Effector memory CD8-positive, alpha-beta T cell (primary cell): ENCODE measurements around the gene FAM107B.
A peak's percentile ranks its signal among the peaks of the same experiment; 100 is the strongest.

Experiments
- ATAC-seq: fragments of 150-1000 bp; cut with Tn5 transposase; replicated peaks from 2 replicates; pipeline ENCODE4 v1.10.0; 2021; ENCODE audit warnings: mild to moderate bottlenecking, moderate library complexity
- DNase-seq, 3 experiments: peaks; one replicate each; pipeline ENCODE4 v3.0.0; 2021
- H3K27ac Mint-ChIP-seq, 2 donors: one replicate each; pipeline ENCODE4 v1.8.0; 2022; ENCODE audit warnings: mild to moderate bottlenecking in 2 of 2, mixed read lengths in 2 of 2, moderate library complexity in 2 of 2
- H3K27me3 Mint-ChIP-seq, 2 donors: one replicate each; pipeline ENCODE4 v1.8.0; 2022; ENCODE audit warnings: mixed read lengths in 2 of 2
- H3K36me3 Mint-ChIP-seq: one replicate; pipeline ENCODE4 v1.8.0; 2022; ENCODE audit warnings: mild to moderate bottlenecking, moderate library complexity, mixed read lengths; ENCODE audit not compliant: insufficient read depth
- H3K4me1 Mint-ChIP-seq, 2 donors: one replicate each; pipeline ENCODE4 v1.8.0; 2022; ENCODE audit warnings: low read depth in 2 of 2, mixed read lengths in 2 of 2
- H3K4me3 Mint-ChIP-seq, 2 donors: one replicate each; pipeline ENCODE4 v1.8.0; 2022; ENCODE audit warnings: mild to moderate bottlenecking in 2 of 2, mixed read lengths in 2 of 2, moderate library complexity in 2 of 2
- H3K9me3 Mint-ChIP-seq, 2 donors: one replicate each; pipeline ENCODE4 v1.8.0; 2022; ENCODE audit warnings: mixed read lengths in 2 of 2

The FAM107B gene

GRCh38 chr10:14498326-14498725 is 276.4 kb downstream of the FAM107B start:
- ATAC-seq (no peak), DNase-seq (no peak)
- Mint-ChIP-seq H3K36me3 (peaks cover 4% of the 10 kb centered on the region), H3K4me3 (no peak overlapping the region), H3K27me3 (no peaks in the 10 kb centered on the region), H3K27ac (no peak overlapping the region), H3K9me3 (no peaks in the 10 kb centered on the region), H3K4me1 (peaks cover 6% of the 10 kb centered on the region in 2 donors)

- Mint-ChIP-seq H3K27ac (no peak overlapping the region), H3K27me3 (peaks cover 16 to 18% of the 10 kb centered on the region in 2 donors), H3K36me3 (peaks cover 4% of the 10 kb centered on the region), H3K4me1 (peaks cover 0 to 2% of the 10 kb centered on the region in 2 donors), H3K4me3 (no peak overlapping the region), H3K9me3 (no peaks in the 10 kb centered on the region)
- no peak for DNase-seq
- no peak for ATAC-seq
Measured at GRCh38 chr10:14491811-14492210, 282.9 kb downstream of the FAM107B start.

GRCh38 chr10:14489522-14490177 is 285.0 kb downstream of the FAM107B start:
- no peak overlapping the region for H3K4me3 Mint-ChIP-seq
- no peaks in the 10 kb centered on the region for H3K9me3 Mint-ChIP-seq
- peaks cover 2% of the 10 kb centered on the region for H3K36me3 Mint-ChIP-seq
- ATAC-seq (no peak), DNase-seq (no peak)
- H3K27ac Mint-ChIP-seq, result no peak overlapping the region
- peaks cover 0 to 2% of the 10 kb centered on the region in 2 donors for H3K4me1 Mint-ChIP-seq
- H3K27me3 Mint-ChIP-seq, result peaks cover 34 to 37% of the 10 kb centered on the region in 2 donors

GRCh38 chr10:14487488-14487883 is 287.2 kb downstream of the FAM107B start:
- Mint-ChIP-seq H3K4me1 (peaks cover 0 to 2% of the 10 kb centered on the region in 2 donors), H3K27ac (no peak overlapping the region), H3K4me3 (no peak overlapping the region), H3K27me3 (peaks cover 49 to 55% of the 10 kb centered on the region in 2 donors), H3K36me3 (no peaks in the 10 kb centered on the region), H3K9me3 (no peaks in the 10 kb centered on the region)
- no peak for ATAC-seq
- DNase-seq, result no peak

GRCh38 chr10:14486777-14487487 is 287.8 kb downstream of the FAM107B start:
- Mint-ChIP-seq H3K27ac (no peak overlapping the region), H3K9me3 (no peaks in the 10 kb centered on the region), H3K4me3 (no peak overlapping the region), H3K4me1 (peaks cover 0 to 2% of the 10 kb centered on the region in 2 donors), H3K27me3 (peaks cover 49 to 55% of the 10 kb centered on the region in 2 donors), H3K36me3 (no peaks in the 10 kb centered on the region)
- DNase-seq (no peak), ATAC-seq (no peak)

- peaks cover 49 to 55% of the 10 kb centered on the region in 2 donors for H3K27me3 Mint-ChIP-seq
- ATAC-seq (no peak), DNase-seq (no peak)
- H3K9me3 Mint-ChIP-seq, result no peaks in the 10 kb centered on the region
- no peak overlapping the region for H3K27ac Mint-ChIP-seq
- H3K4me1 Mint-ChIP-seq, result peaks cover 0 to 2% of the 10 kb centered on the region in 2 donors
- no peaks in the 10 kb centered on the region for H3K36me3 Mint-ChIP-seq
- no peak overlapping the region for H3K4me3 Mint-ChIP-seq
Measured at GRCh38 chr10:14485986-14486385, 288.7 kb downstream of the FAM107B start.

- DNase-seq (no peak), ATAC-seq (no peak)
- no peak overlapping the region for H3K4me3 Mint-ChIP-seq
- no peaks in the 10 kb centered on the region for H3K36me3 Mint-ChIP-seq
- H3K27ac Mint-ChIP-seq, result no peak overlapping the region
- H3K27me3 Mint-ChIP-seq, result peaks cover 40 to 53% of the 10 kb centered on the region in 2 donors
- H3K4me1 Mint-ChIP-seq, result peaks cover 0 to 5% of the 10 kb centered on the region in 2 donors
- H3K9me3 Mint-ChIP-seq, result no peaks in the 10 kb centered on the region
Measured at GRCh38 chr10:14483417-14483816, 291.3 kb downstream of the FAM107B start.

- peaks cover 38 to 46% of the 10 kb centered on the region in 2 donors for H3K27me3 Mint-ChIP-seq
- H3K4me3 Mint-ChIP-seq, result no peak overlapping the region
- no peaks in the 10 kb centered on the region for H3K36me3 Mint-ChIP-seq
- ATAC-seq (no peak), DNase-seq (no peak)
- H3K4me1 Mint-ChIP-seq, result peaks cover 0 to 3% of the 10 kb centered on the region in 2 donors
- no peak overlapping the region for H3K27ac Mint-ChIP-seq
- no peaks in the 10 kb centered on the region for H3K9me3 Mint-ChIP-seq
Measured at GRCh38 chr10:14481752-14482151, 292.9 kb downstream of the FAM107B start.

- H3K27me3 Mint-ChIP-seq, result peaks cover 38 to 43% of the 10 kb centered on the region in 2 donors
- H3K4me3 Mint-ChIP-seq, result no peak overlapping the region
- no peak for ATAC-seq
- no peak overlapping the region for H3K27ac Mint-ChIP-seq
- no peaks in the 10 kb centered on the region for H3K36me3 Mint-ChIP-seq
- H3K9me3 Mint-ChIP-seq, result no peaks in the 10 kb centered on the region
- no peak for DNase-seq
- H3K4me1 Mint-ChIP-seq, result peaks cover 0 to 3% of the 10 kb centered on the region in 2 donors
Measured at GRCh38 chr10:14481014-14481413, 293.7 kb downstream of the FAM107B start.

- no peak for ATAC-seq
Measured at GRCh38 chr10:14478604-14479003, 296.1 kb downstream of the FAM107B start.

GRCh38 chr10:14478201-14478600 is 296.5 kb downstream of the FAM107B start:
- H3K4me3 Mint-ChIP-seq, result no peak overlapping the region
- H3K27me3 Mint-ChIP-seq, result peaks cover 33 to 38% of the 10 kb centered on the region in 2 donors
- H3K27ac Mint-ChIP-seq, result peak overlapping the region in 1 of 2 donors; percentile 4
- no peak for DNase-seq
- ATAC-seq, result no peak
- H3K4me1 Mint-ChIP-seq, result peaks cover 0 to 3% of the 10 kb centered on the region in 2 donors
- H3K9me3 Mint-ChIP-seq, result no peaks in the 10 kb centered on the region
- H3K36me3 Mint-ChIP-seq, result no peaks in the 10 kb centered on the region

More at GRCh38 chr10:14478604-14479003, 296.1 kb downstream of the FAM107B start:
- Mint-ChIP-seq H3K9me3 (no peaks in the 10 kb centered on the region), H3K27ac (no peak overlapping the region), H3K27me3 (peaks cover 36 to 39% of the 10 kb centered on the region in 2 donors), H3K4me1 (peaks cover 0 to 3% of the 10 kb centered on the region in 2 donors), H3K4me3 (no peak overlapping the region), H3K36me3 (no peaks in the 10 kb centered on the region)
- no peak for DNase-seq

- ATAC-seq (no peak), DNase-seq (no peak)
- no peaks in the 10 kb centered on the region for H3K36me3 Mint-ChIP-seq
- no peaks in the 10 kb centered on the region for H3K9me3 Mint-ChIP-seq
- H3K4me3 Mint-ChIP-seq, result no peak overlapping the region
- peaks cover 0 to 3% of the 10 kb centered on the region in 2 donors for H3K4me1 Mint-ChIP-seq
- peaks cover 40 to 44% of the 10 kb centered on the region in 2 donors for H3K27me3 Mint-ChIP-seq
- no peak overlapping the region for H3K27ac Mint-ChIP-seq
Measured at GRCh38 chr10:14477408-14477710, 297.3 kb downstream of the FAM107B start.

- H3K27ac Mint-ChIP-seq, result no peak overlapping the region
- H3K36me3 Mint-ChIP-seq, result no peaks in the 10 kb centered on the region
- no peaks in the 10 kb centered on the region for H3K9me3 Mint-ChIP-seq
- ATAC-seq (no peak), DNase-seq (no peak)
- H3K27me3 Mint-ChIP-seq, result peaks cover 45 to 49% of the 10 kb centered on the region in 2 donors
- peaks cover 0 to 3% of the 10 kb centered on the region in 2 donors for H3K4me1 Mint-ChIP-seq
- H3K4me3 Mint-ChIP-seq, result no peak overlapping the region
Measured at GRCh38 chr10:14476641-14477407, 297.9 kb downstream of the FAM107B start.
